CD4-positive, alpha-beta T cell (primary cell): ENCODE results near the gene NAPB. TPM values are rescaled to one million over a fixed set of nuclear protein-coding genes. Genes with fewer than 3 reads are reported as not detected.
A peak's percentile ranks its signal among the peaks of the same experiment; 100 is the strongest.

Source experiments
- ATAC-seq: fragments of 200-7000 bp; cut with Tn5 transposase; one replicate; pipeline ENCODE4 v1.10.0; 2022; ENCODE audit warnings: mild to moderate bottlenecking; ENCODE audit not compliant: poor library complexity
- CTCF ChIA-PET: fragments of 350-600 bp; sonication (Branson Sonifier 250); formaldehyde crosslinking; loops from one replicate; lab custom pipeline; 2021; ENCODE audit warnings: antibody characterized with exemption, inconsistent platforms; lab: Charles Lee
- POLR2A ChIA-PET: fragments of 350-600 bp; sonication (Branson Sonifier 250); formaldehyde crosslinking; loops from one replicate; lab custom pipeline; 2021; ENCODE audit warnings: antibody characterized with exemption, inconsistent platforms; lab: Charles Lee
- DNase-seq, 14 experiments: peaks; one replicate each; pipeline ENCODE4 v3.0.0-alpha.2; 2013 to 2020; ENCODE audit warnings: mixed read lengths in 2 of 14
- H3K27ac ChIP-seq, 2 donors: one replicate each; pipeline versions ENCODE4 v1.5.1 to v1.7.0; 2013; ENCODE audit warnings: low read length in 2 of 2, low read depth in 1 of 2, mild to moderate bottlenecking in 1 of 2
- H3K27me3 ChIP-seq, 2 experiments: 1 replicate in 1 of 2; 2 replicates in 1 of 2; pipeline versions ENCODE4 v1.6.1 to v1.7.0; 2013; ENCODE audit warnings: low read length in 2 of 2, control low read depth in 1 of 2, mild to moderate bottlenecking in 1 of 2, moderate library complexity in 1 of 2; ENCODE audit not compliant: insufficient read depth in 2 of 2, control insufficient read depth in 1 of 2
- H3K36me3 ChIP-seq: one replicate; pipeline ENCODE4 v1.6.1; 2013; ENCODE audit warnings: low read length, control low read depth; ENCODE audit not compliant: insufficient read depth
- H3K4me1 ChIP-seq: one replicate; pipeline ENCODE4 v1.6.1; 2013; ENCODE audit warnings: low read length, control low read depth; ENCODE audit not compliant: insufficient read depth
- H3K4me3 ChIP-seq: one replicate; pipeline ENCODE4 v1.5.1; 2013; ENCODE audit warnings: mild to moderate bottlenecking, low read length, moderate library complexity
- H3K9me3 ChIP-seq, 2 experiments: 1 replicate in 1 of 2; 2 replicates in 1 of 2; pipeline versions ENCODE4 v1.6.1 to v1.7.0; 2013; ENCODE audit warnings: low read length in 2 of 2, mild to moderate bottlenecking in 2 of 2, control low read depth in 1 of 2, moderate library complexity in 1 of 2; ENCODE audit not compliant: control insufficient read depth in 1 of 2, insufficient read depth in 1 of 2
- H3K27ac Mint-ChIP-seq: one replicate; pipeline ENCODE4 v1.8.0; 2020; ENCODE audit warnings: mixed read lengths
- H3K27me3 Mint-ChIP-seq: one replicate; pipeline ENCODE4 v1.8.0; 2021; ENCODE audit warnings: mixed read lengths
- H3K36me3 Mint-ChIP-seq: one replicate; pipeline ENCODE4 v1.8.0; 2021; ENCODE audit warnings: low read depth, mixed read lengths
- H3K4me1 Mint-ChIP-seq: one replicate; pipeline ENCODE4 v1.8.0; 2021; ENCODE audit warnings: low read depth, mixed read lengths
- H3K4me3 Mint-ChIP-seq: one replicate; pipeline ENCODE4 v1.8.0; 2020; ENCODE audit warnings: mild to moderate bottlenecking, mixed read lengths
- H3K9me3 Mint-ChIP-seq: one replicate; pipeline ENCODE4 v1.8.0; 2020; ENCODE audit warnings: mixed read lengths
- CTCF ChIP-seq: fragments of 200-600 bp; IDR thresholded peaks from one replicate; pipeline ENCODE4 v1.8.0; 2022; ENCODE audit warnings: antibody characterized with exemption, mild to moderate bottlenecking
- intact Hi-C, 2 experiments: fragments of 100-400 bp; cut with DNase I in 1 of 2; cut with micrococcal nuclease in 1 of 2; formaldehyde crosslinking; loops; one replicate each; pipeline versions ENCODE4 v1.15.1 to v1.9.0; 2023 to 2025; cut with DNase I, micrococcal nuclease
- total RNA-seq, 174 experiments: library from RNA in 2 of 174; stranded (reverse) in 2 of 174; gene quantifications; one replicate each; pipeline ENCODE4 v1.2.3 and lab custom pipeline; 2021 to 2026

NAPB gene
- total RNA-seq, 2 experiments from 2014 or later: 7.5 to 8.9 TPM

- H3K27ac ChIP-seq: no peak overlapping the region
- H3K4me3 Mint-ChIP-seq: no peak overlapping the region
- no peaks in the 10 kb centered on the region for H3K4me1 ChIP-seq
- no peaks in the 10 kb centered on the region for H3K4me1 Mint-ChIP-seq
- no peaks in the 10 kb centered on the region for H3K9me3 Mint-ChIP-seq
- DNase-seq (no peak), ATAC-seq (no peak)
- H3K36me3 Mint-ChIP-seq: no peaks in the 10 kb centered on the region
- intact Hi-C loops: no loop called here
- POLR2A ChIA-PET: no interaction called here
- H3K4me3 ChIP-seq: no peak overlapping the region
- no peak for TF ChIP-seq CTCF
- no peaks in the 10 kb centered on the region for H3K9me3 ChIP-seq
- CTCF ChIA-PET: interaction anchor here (0.8 kb wide), 1 partner anchor 76 kb away, joined by 3 read pairs; no protein-coding TSS in a partner anchor
- no peaks in the 10 kb centered on the region for H3K27me3 ChIP-seq
- no peaks in the 10 kb centered on the region for H3K27me3 Mint-ChIP-seq
- no peaks in the 10 kb centered on the region for H3K36me3 ChIP-seq
- H3K27ac Mint-ChIP-seq: no peak overlapping the region
Observed at GRCh38 chr20:23341073-23341472, 80.2 kb downstream of the NAPB start.

- no peaks in the 10 kb centered on the region for H3K4me1 Mint-ChIP-seq
- H3K27ac ChIP-seq: no peak overlapping the region
- no peaks in the 10 kb centered on the region for H3K9me3 Mint-ChIP-seq
- intact Hi-C loops: no loop called here
- DNase-seq (peak in 6 of 14 experiments; percentile 8 to 57 (median 22)), ATAC-seq (no peak)
- H3K27me3 ChIP-seq: no peaks in the 10 kb centered on the region
- H3K4me3 ChIP-seq: no peak overlapping the region
- no peaks in the 10 kb centered on the region for H3K4me1 ChIP-seq
- H3K4me3 Mint-ChIP-seq: no peak overlapping the region
- no peak for TF ChIP-seq CTCF
- H3K9me3 ChIP-seq: no peaks in the 10 kb centered on the region
- H3K27ac Mint-ChIP-seq: no peak overlapping the region
- H3K36me3 Mint-ChIP-seq: no peaks in the 10 kb centered on the region
- no peaks in the 10 kb centered on the region for H3K27me3 Mint-ChIP-seq
- POLR2A ChIA-PET: no interaction called here
- CTCF ChIA-PET: interaction anchor here (0.8 kb wide), 1 partner anchor 76 kb away, joined by 3 read pairs; no protein-coding TSS in a partner anchor
- H3K36me3 ChIP-seq: no peaks in the 10 kb centered on the region
Observed at GRCh38 chr20:23340524-23340923, 80.8 kb downstream of the NAPB start.

DNA sequence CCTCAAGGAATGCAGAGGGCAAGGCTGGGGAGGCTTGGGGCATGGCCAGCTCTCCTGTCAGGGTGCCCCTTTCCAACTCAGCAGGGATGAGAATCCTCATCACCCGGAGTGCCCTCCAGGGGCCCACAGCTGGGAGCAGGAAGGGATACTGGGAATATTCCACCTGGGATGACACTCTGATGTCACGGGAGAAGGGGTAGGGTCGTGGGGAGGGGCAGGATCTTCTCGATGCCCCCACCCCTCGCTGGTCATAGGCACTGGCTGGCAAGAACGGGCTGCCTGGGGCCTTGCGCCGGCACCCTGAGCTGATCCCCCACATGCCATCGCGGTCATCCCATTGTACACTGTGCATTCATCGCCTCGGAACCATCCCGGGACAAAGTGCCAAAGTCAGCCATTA lies 81.3 kb downstream of the NAPB start:
- H3K4me3 ChIP-seq: no peak overlapping the region
- no peaks in the 10 kb centered on the region for H3K4me1 ChIP-seq
- Mint-ChIP-seq H3K27ac (no peak overlapping the region), H3K4me1 (no peaks in the 10 kb centered on the region), H3K4me3 (no peak overlapping the region), H3K9me3 (no peaks in the 10 kb centered on the region), H3K36me3 (no peaks in the 10 kb centered on the region), H3K27me3 (no peaks in the 10 kb centered on the region)
- no peaks in the 10 kb centered on the region for H3K27me3 ChIP-seq
- no peaks in the 10 kb centered on the region for H3K36me3 ChIP-seq
- ChIA-PET CTCF (no interaction called here), POLR2A (no interaction called here)
- intact Hi-C loops: loop anchor here in 1 of 2 experiments (5.0 to 10.0 kb wide), 2 partner anchors 648 to 1615 kb away; no protein-coding TSS in a partner anchor
- no peak for TF ChIP-seq CTCF
- H3K27ac ChIP-seq: no peak overlapping the region
- DNase-seq (no peak), ATAC-seq (no peak)
- no peaks in the 10 kb centered on the region for H3K9me3 ChIP-seq
